Esophagus muscularis mucosa (tissue), 4 donors: ENCODE results near the gene CST9L. TPM values are rescaled to one million over a fixed set of nuclear protein-coding genes. Genes with fewer than 3 reads are reported as not detected.
A peak's percentile ranks its signal among the peaks of the same experiment; 100 is the strongest.

Experiments used
- DNase-seq: peaks from one replicate; pipeline ENCODE4 v3.0.0-alpha.2; 2017; ENCODE audit errors: extremely low spot score
- H3K27ac ChIP-seq, 4 donors: fragments of 200-600 bp; sonication (generic); replicated peaks in 1 of 4; 1 replicate in 3 of 4; 2 replicates in 1 of 4; pipeline ENCODE4 v1.5.1; 2016 to 2019; ENCODE audit warnings: mild to moderate bottlenecking in 1 of 4
- H3K27me3 ChIP-seq, 4 donors: fragments of 200-600 bp; sonication (generic); one replicate each; pipeline versions ENCODE4 v1.5.1 to v1.6.0; 2016 to 2019
- H3K36me3 ChIP-seq, 4 donors: fragments of 200-600 bp; sonication (generic); one replicate each; pipeline ENCODE4 v1.5.1; 2016 to 2019
- H3K4me1 ChIP-seq, 4 donors: fragments of 200-600 bp; sonication (generic); one replicate each; pipeline ENCODE4 v1.5.1; 2016 to 2019
- H3K4me3 ChIP-seq, 4 donors: fragments of 200-600 bp; sonication (generic); 1 replicate in 2 of 4; 2 replicates in 2 of 4; pipeline ENCODE4 v1.5.1; 2016 to 2019; ENCODE audit warnings: mild to moderate bottlenecking in 4 of 4, moderate library complexity in 1 of 4
- H3K9me3 ChIP-seq, 4 donors: fragments of 200-600 bp; sonication (generic); 1 replicate in 3 of 4; 2 replicates in 1 of 4; pipeline ENCODE4 v1.5.1; 2016 to 2019
- EP300 ChIP-seq: sonication (generic); formaldehyde crosslinking; IDR thresholded peaks from one replicate; pipeline ENCODE4 v1.6.1; 2017; ENCODE audit warnings: antibody characterized with exemption
- POLR2A ChIP-seq: fragments of 450-650 bp; IDR thresholded peaks from one replicate; pipeline ENCODE4 v1.6.1; 2017; ENCODE audit warnings: antibody characterized with exemption, moderate library complexity, mild to moderate bottlenecking, low read depth
- POLR2AphosphoS5 ChIP-seq, 2 donors: sonication (generic); formaldehyde crosslinking; IDR thresholded peaks; one replicate each; pipeline ENCODE4 v1.6.1; 2017; ENCODE audit warnings: antibody characterized with exemption in 2 of 2
- WGBS: methylation state at CpG from one replicate; pipeline ENCODE4 v1.1.5; 2018; 5-methylcytosine and 5-hydroxymethylcytosine counted together
- intact Hi-C: fragments of 100-400 bp; cut with DNase I; formaldehyde crosslinking; loops from one replicate; pipeline ENCODE4 v1.15.1; 2023
- total RNA-seq, 4 donors: library from RNA; depleted of rRNA; stranded (reverse); fragments of >200 nt; gene quantifications; one replicate each; pipeline versions ENCODE4 v1.1.0 to v1.2.1, GENCODE V29; 2016
- TF ChIP-seq, protein P1 (sequence below), 3 experiments: fragments of 200-600 bp in 2 of 3; fragments of 450-650 bp in 1 of 3; sonication (generic) in 2 of 3; IDR thresholded peaks; one replicate each; pipeline ENCODE4 v1.5.1; 2017 to 2019; ENCODE audit warnings: antibody characterized with exemption in 3 of 3, mild to moderate bottlenecking in 2 of 3, moderate library complexity in 1 of 3

Gene CST9L
- total RNA-seq, 4 donors from 2014 or later: not detected

DNA sequence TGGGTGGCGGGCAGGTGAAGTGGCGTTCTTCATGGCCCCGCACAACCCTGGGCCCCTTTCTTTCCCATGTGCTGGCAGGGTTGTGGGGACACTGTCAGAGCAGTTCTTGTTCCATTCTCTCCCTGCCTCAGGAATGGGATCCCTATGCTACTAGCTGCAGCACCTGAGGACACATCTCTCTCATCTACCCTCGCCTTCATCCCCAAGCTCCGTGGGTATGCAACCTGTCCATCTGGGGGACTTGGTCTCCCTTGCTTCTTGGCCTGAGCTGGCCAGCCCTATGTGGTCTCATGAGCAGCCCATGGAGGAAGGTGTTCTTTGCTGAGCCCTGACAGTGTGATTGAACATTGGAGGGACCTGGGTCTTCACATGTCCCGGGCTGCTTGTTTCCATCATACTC, 24.2 kb downstream of the CST9L start:
- H3K27me3 ChIP-seq: peaks cover 0 to 6% (median 0%) of the 10 kb centered on the region in 4 donors
- no peak overlapping the region for H3K4me3 ChIP-seq
- peak; percentile 60 for DNase-seq
- H3K36me3 ChIP-seq: no peaks in the 10 kb centered on the region
- intact Hi-C loops: no loop called here
- H3K9me3 ChIP-seq: no peaks in the 10 kb centered on the region
- TF ChIP-seq, protein P1, sequence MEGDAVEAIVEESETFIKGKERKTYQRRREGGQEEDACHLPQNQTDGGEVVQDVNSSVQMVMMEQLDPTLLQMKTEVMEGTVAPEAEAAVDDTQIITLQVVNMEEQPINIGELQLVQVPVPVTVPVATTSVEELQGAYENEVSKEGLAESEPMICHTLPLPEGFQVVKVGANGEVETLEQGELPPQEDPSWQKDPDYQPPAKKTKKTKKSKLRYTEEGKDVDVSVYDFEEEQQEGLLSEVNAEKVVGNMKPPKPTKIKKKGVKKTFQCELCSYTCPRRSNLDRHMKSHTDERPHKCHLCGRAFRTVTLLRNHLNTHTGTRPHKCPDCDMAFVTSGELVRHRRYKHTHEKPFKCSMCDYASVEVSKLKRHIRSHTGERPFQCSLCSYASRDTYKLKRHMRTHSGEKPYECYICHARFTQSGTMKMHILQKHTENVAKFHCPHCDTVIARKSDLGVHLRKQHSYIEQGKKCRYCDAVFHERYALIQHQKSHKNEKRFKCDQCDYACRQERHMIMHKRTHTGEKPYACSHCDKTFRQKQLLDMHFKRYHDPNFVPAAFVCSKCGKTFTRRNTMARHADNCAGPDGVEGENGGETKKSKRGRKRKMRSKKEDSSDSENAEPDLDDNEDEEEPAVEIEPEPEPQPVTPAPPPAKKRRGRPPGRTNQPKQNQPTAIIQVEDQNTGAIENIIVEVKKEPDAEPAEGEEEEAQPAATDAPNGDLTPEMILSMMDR (IDR thresholded peaks at IDR 0.05): no peak
- TF ChIP-seq EP300 (no peak), POLR2A (no peak), POLR2AphosphoS5 (IDR thresholded peaks at IDR 0.05) (no peak)
- WGBS: 93% methylated on average over 6 of the region's 6 CpGs
- H3K27ac ChIP-seq: no peak overlapping the region
- H3K4me1 ChIP-seq: no peaks in the 10 kb centered on the region

DNA sequence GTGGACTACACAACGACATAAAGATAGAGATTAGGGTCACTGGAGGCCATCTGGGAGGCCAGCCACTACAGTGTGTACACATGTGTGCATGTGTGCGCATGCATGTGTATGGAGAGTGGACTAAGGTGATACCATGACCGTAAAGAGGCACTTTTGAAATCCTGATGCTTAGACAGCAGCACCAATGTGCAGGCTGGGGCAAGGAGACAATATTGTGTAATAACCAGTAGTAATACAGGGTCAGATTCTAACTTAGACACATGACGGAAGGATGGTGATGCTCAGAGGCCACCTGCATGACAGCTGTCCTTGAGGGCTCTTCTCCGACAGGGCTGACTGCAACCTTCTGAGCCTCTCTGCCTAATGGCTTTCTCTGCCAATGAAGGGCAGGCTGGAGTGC, 25.5 kb downstream of the CST9L start:
- intact Hi-C loops: no loop called here
- WGBS: 56% methylated on average over 5 of the region's 5 CpGs
- no peak overlapping the region for H3K27ac ChIP-seq
- TF ChIP-seq EP300: no peak
- TF ChIP-seq, protein P1 (IDR thresholded peaks at IDR 0.05): no peak
- no peak for TF ChIP-seq POLR2A
- TF ChIP-seq POLR2AphosphoS5 (IDR thresholded peaks at IDR 0.05): no peak
- peaks cover 0 to 7% (median 0%) of the 10 kb centered on the region in 4 donors for H3K27me3 ChIP-seq
- H3K36me3 ChIP-seq: no peaks in the 10 kb centered on the region
- no peaks in the 10 kb centered on the region for H3K9me3 ChIP-seq
- DNase-seq: no peak
- no peak overlapping the region for H3K4me3 ChIP-seq
- no peaks in the 10 kb centered on the region for H3K4me1 ChIP-seq

DNA sequence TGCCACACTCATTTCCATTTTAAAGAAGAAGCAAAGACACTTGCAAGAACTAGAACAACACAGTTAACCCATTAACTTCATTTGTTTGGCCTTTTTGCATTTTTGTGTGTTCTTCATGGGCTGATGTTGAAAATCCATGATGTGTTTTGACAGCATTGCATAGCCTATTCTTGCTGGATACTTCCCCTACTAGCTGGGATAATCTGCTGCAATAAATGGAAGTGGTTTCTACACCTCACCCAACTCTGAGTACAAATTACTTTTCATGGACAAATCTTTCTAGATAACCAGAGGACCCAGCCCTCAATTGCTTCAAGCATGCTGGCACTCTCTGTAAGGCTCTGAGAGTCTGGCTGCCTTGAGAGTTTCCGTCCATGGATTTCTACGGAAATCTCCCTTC, 26.5 kb downstream of the CST9L start:
- H3K36me3 ChIP-seq: no peaks in the 10 kb centered on the region
- TF ChIP-seq EP300 (no peak), POLR2AphosphoS5 (IDR thresholded peaks at IDR 0.05) (no peak), POLR2A (no peak)
- TF ChIP-seq, protein P1 (IDR thresholded peaks at IDR 0.05): no peak
- H3K27me3 ChIP-seq: peaks cover 0 to 7% (median 0%) of the 10 kb centered on the region in 4 donors
- no peaks in the 10 kb centered on the region for H3K4me1 ChIP-seq
- intact Hi-C loops: no loop called here
- H3K4me3 ChIP-seq: no peak overlapping the region
- no peak overlapping the region for H3K27ac ChIP-seq
- no peaks in the 10 kb centered on the region for H3K9me3 ChIP-seq
- WGBS: 65% methylated on average over 2 of the region's 2 CpGs
- no peak for DNase-seq

DNA sequence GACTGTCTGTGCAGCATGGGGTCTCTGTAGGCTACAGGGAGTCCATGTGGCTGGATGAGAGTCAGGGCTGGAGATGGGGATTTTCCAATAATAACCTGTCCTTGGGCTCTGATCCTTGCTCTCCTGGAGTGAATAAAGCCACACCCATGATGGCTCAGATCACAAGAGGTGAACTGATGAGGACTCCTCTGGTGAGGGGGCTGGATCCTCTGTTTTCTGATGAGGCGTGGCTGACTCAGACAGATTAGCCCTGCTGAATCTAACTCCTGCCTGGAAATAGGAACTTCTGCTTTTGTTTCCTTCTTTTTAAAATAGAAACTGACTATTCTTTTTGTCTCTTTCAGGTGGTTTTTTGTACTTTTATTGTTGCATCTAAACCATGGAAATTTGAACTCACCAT, 27.0 kb downstream of the CST9L start:
- DNase-seq: no peak
- intact Hi-C loops: no loop called here

More for the DNA sequence above, 27.0 kb downstream of the CST9L start:
- 44% methylated on average over 1 of the region's 1 CpG for WGBS
- Histone ChIP-seq H3K4me1 (peaks cover 0 to 2% (median 0%) of the 10 kb centered on the region in 4 donors), H3K36me3 (no peaks in the 10 kb centered on the region), H3K27ac (no peak overlapping the region), H3K27me3 (peaks cover 0 to 7% (median 0%) of the 10 kb centered on the region in 4 donors), H3K9me3 (no peaks in the 10 kb centered on the region), H3K4me3 (no peak overlapping the region)
- TF ChIP-seq POLR2AphosphoS5 (IDR thresholded peaks at IDR 0.05) (no peak), EP300 (no peak), POLR2A (no peak)
- TF ChIP-seq, protein P1 (IDR thresholded peaks at IDR 0.05): no peak
